Measurements from ENCODE around the gene SLC4A1. TPM values are rescaled to one million over a fixed set of nuclear protein-coding genes. Genes with fewer than 3 reads are reported as not detected.

SLC4A1 gene
- polyA plus RNA-seq, 2 of the 4 experiments (the other 2 are of a cell fraction): not detected

DNA sequence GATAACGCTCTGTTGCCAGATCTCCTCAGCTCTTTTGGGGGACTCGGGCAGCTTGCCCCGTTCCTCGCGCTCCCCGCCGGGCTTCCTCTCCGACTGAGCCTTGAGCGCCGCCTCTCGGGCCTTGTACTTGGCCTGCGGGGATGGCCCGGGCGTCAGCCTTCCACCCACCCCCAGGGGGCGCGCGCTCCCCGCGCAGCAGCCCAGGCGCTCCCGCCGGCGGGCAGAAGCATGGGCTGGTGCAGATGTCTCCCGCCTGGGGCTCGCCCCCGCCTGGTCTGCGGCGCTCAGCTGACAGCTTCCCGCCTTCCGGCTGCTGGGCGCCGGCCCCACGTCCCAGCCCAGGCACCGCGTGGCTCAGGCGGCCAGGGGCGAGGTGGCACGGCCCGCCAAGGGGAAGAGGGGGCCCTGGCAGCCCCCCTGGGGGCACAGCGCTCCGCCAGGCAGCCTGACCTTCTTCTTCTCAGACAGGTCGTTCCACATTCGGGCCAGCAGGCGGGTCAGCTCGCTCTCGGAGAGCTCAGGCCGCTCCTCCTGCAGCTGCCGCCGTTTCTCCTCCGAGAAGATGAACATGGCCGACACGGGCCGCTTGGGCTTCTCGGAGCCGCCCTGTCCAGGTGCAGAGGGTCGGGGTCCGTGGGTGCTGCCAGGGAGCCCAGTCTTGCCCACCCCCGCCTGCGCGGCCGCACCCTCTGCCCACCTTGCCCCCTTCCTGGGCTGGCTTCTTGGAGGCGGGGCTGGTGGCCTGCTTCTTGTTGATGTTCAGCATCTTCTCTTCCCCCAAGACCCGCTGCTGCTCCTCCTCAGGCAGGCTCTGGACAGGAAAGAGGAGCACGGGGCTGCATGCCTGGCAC is 57.4 kb downstream of the SLC4A1 start (continued):
- TF ChIP-seq, protein P1, sequence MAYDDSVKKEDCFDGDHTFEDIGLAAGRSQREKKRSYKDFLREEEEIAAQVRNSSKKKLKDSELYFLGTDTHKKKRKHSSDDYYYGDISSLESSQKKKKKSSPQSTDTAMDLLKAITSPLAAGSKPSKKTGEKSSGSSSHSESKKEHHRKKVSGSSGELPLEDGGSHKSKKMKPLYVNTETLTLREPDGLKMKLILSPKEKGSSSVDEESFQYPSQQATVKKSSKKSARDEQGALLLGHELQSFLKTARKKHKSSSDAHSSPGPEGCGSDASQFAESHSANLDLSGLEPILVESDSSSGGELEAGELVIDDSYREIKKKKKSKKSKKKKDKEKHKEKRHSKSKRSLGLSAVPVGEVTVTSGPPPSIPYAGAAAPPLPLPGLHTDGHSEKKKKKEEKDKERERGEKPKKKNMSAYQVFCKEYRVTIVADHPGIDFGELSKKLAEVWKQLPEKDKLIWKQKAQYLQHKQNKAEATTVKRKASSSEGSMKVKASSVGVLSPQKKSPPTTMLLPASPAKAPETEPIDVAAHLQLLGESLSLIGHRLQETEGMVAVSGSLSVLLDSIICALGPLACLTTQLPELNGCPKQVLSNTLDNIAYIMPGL (CRISPR knock-in tag; IDR thresholded peaks at IDR 0.05; ENCODE audit: borderline replicate concordance): peak; percentile 50; the same call in 1 of the 2 replicates
- TF ChIP-seq, protein P2, sequence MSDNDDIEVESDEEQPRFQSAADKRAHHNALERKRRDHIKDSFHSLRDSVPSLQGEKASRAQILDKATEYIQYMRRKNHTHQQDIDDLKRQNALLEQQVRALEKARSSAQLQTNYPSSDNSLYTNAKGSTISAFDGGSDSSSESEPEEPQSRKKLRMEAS (IDR thresholded peaks at IDR 0.05): peak; percentile 87
- TF ChIP-seq, protein P3, sequence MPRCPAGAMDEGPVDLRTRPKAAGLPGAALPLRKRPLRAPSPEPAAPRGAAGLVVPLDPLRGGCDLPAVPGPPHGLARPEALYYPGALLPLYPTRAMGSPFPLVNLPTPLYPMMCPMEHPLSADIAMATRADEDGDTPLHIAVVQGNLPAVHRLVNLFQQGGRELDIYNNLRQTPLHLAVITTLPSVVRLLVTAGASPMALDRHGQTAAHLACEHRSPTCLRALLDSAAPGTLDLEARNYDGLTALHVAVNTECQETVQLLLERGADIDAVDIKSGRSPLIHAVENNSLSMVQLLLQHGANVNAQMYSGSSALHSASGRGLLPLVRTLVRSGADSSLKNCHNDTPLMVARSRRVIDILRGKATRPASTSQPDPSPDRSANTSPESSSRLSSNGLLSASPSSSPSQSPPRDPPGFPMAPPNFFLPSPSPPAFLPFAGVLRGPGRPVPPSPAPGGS (IDR thresholded peaks at IDR 0.05): no peak
- TF ChIP-seq, protein P4, sequence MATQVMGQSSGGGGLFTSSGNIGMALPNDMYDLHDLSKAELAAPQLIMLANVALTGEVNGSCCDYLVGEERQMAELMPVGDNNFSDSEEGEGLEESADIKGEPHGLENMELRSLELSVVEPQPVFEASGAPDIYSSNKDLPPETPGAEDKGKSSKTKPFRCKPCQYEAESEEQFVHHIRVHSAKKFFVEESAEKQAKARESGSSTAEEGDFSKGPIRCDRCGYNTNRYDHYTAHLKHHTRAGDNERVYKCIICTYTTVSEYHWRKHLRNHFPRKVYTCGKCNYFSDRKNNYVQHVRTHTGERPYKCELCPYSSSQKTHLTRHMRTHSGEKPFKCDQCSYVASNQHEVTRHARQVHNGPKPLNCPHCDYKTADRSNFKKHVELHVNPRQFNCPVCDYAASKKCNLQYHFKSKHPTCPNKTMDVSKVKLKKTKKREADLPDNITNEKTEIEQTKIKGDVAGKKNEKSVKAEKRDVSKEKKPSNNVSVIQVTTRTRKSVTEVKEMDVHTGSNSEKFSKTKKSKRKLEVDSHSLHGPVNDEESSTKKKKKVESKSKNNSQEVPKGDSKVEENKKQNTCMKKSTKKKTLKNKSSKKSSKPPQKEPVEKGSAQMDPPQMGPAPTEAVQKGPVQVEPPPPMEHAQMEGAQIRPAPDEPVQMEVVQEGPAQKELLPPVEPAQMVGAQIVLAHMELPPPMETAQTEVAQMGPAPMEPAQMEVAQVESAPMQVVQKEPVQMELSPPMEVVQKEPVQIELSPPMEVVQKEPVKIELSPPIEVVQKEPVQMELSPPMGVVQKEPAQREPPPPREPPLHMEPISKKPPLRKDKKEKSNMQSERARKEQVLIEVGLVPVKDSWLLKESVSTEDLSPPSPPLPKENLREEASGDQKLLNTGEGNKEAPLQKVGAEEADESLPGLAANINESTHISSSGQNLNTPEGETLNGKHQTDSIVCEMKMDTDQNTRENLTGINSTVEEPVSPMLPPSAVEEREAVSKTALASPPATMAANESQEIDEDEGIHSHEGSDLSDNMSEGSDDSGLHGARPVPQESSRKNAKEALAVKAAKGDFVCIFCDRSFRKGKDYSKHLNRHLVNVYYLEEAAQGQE (IDR thresholded peaks at IDR 0.05): no peak
- TF ChIP-seq, protein P5, sequence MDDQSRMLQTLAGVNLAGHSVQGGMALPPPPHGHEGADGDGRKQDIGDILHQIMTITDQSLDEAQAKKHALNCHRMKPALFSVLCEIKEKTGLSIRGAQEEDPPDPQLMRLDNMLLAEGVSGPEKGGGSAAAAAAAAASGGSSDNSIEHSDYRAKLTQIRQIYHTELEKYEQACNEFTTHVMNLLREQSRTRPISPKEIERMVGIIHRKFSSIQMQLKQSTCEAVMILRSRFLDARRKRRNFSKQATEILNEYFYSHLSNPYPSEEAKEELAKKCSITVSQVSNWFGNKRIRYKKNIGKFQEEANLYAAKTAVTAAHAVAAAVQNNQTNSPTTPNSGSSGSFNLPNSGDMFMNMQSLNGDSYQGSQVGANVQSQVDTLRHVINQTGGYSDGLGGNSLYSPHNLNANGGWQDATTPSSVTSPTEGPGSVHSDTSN (IDR thresholded peaks at IDR 0.05): peak; percentile 44; the same call in 1 of the 2 replicates

DNA sequence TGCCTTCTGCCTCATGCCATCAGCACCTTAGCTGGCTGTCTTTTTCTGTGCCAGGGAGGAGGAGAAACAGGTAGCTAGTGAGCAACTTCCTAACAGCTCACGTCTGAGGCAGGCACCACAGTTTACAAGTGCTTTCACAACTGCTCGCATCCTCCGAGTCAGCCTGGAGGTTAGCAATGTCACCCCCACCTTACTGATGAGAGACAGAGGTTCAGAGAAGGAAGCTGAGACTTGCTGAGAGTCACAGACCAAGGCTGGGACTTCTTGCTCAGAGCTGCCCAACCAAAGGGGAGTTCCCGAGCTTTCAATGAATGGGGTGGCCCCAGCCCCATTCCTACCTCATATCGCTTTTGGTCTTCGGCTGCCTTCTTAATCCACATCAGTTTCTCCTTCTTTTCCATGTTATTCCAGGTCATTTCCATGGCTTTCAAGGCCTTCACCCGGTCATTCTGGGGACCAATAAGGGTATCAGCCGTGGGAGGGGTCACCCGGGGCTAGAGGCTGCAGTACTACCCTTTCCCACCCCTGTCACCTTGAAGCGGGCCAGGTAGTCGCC is 58.1 kb downstream of the SLC4A1 start:
- H3K27ac ChIP-seq: peak overlapping the region in 1 of 2 experiments; percentile 65; a peak in 2 of 6 replicates
- H3K4me2 ChIP-seq: no peak overlapping the region
- TF ChIP-seq, protein P4 (IDR thresholded peaks at IDR 0.05): no peak
- TF ChIP-seq, protein P2 (IDR thresholded peaks at IDR 0.05): no peak
- TF ChIP-seq, protein P6, sequence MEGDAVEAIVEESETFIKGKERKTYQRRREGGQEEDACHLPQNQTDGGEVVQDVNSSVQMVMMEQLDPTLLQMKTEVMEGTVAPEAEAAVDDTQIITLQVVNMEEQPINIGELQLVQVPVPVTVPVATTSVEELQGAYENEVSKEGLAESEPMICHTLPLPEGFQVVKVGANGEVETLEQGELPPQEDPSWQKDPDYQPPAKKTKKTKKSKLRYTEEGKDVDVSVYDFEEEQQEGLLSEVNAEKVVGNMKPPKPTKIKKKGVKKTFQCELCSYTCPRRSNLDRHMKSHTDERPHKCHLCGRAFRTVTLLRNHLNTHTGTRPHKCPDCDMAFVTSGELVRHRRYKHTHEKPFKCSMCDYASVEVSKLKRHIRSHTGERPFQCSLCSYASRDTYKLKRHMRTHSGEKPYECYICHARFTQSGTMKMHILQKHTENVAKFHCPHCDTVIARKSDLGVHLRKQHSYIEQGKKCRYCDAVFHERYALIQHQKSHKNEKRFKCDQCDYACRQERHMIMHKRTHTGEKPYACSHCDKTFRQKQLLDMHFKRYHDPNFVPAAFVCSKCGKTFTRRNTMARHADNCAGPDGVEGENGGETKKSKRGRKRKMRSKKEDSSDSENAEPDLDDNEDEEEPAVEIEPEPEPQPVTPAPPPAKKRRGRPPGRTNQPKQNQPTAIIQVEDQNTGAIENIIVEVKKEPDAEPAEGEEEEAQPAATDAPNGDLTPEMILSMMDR (IDR thresholded peaks at IDR 0.05): no peak
- ATAC-seq (no peak), FAIRE-seq (no peak), DNase-seq (ENCODE audit: low read depth in 1 of 2, low spot score in 1 of 2) (no peak)
- no peaks in the 10 kb centered on the region for H3K9me3 ChIP-seq
- ChIA-PET CTCF (interaction anchor here (0.6 to 10.7 kb wide), 62 partner anchors 7 to 509 kb away, joined by 3 to 246 read pairs (median 4); partner anchors contain the start of genes ASB16, FAM171A2, GRN and RUNDC3A), POLR2A (interaction anchor here (0.5 to 2.3 kb wide), 7 partner anchors 9 to 1615 kb away, joined by 3 to 9 read pairs (median 5); partner anchors contain the start of genes ATXN7L3 and GRN)
- H3K4me1 ChIP-seq: peaks cover 30% of the 10 kb centered on the region
- 74% methylated on average over 11 of the region's 11 CpGs for WGBS (ENCODE audit: missing lambda C conversion rate)
- H3K4me3 ChIP-seq: no peak overlapping the region
